HepG2 (cell line): ENCODE data around the gene DRAP1. TPM values are rescaled to one million over a fixed set of nuclear protein-coding genes. Genes with fewer than 3 reads are reported as not detected.

Source experiments
- EEA1 ChIP-seq: sonication (generic); formaldehyde crosslinking; IDR thresholded peaks from 2 replicates; pipeline ENCODE4 v1.5.1; 2020; ENCODE audit warnings: mild to moderate bottlenecking, missing genetic modification reagents, borderline replicate concordance
- GMEB1 ChIP-seq: sonication (generic); formaldehyde crosslinking; IDR thresholded peaks from 2 replicates; pipeline ENCODE4 v1.5.1; 2020; ENCODE audit warnings: missing genetic modification reagents, mild to moderate bottlenecking, borderline replicate concordance
- HNRNPH1 ChIP-seq: fragments of 200-400 bp; formaldehyde crosslinking; optimal IDR thresholded peaks from 2 replicates; pipeline ENCODE3; 2017; ENCODE audit warnings: mild to moderate bottlenecking, low read depth, low read length
- ISL2 ChIP-seq: sonication (generic); formaldehyde crosslinking; IDR thresholded peaks from 2 replicates; pipeline ENCODE4 v1.5.0; 2020; ENCODE audit warnings: missing genetic modification reagents
- KDM2A ChIP-seq: sonication (generic); formaldehyde crosslinking; IDR thresholded peaks from 2 replicates; pipeline ENCODE4 v1.4.0; 2020; ENCODE audit warnings: low read depth, missing genetic modification reagents, borderline replicate concordance
- KLF6 ChIP-seq: IDR thresholded peaks from 2 replicates; pipeline ENCODE4 v1.8.0; 2016; ENCODE audit warnings: missing biosample characterization, missing genetic modification reagents
- LCORL ChIP-seq, 2 experiments: fragments of 450-650 bp in 1 of 2; sonication (generic) in 1 of 2; formaldehyde crosslinking in 1 of 2; IDR thresholded peaks; 2 replicates each; pipeline versions ENCODE4 v1.5.0 to v1.6.1; 2017 to 2020; ENCODE audit warnings: antibody characterized with exemption in 1 of 2, missing genetic modification reagents in 1 of 2
- PHF5A ChIP-seq: IDR thresholded peaks from one replicate; pipeline ENCODE4 v1.6.1; 2018; ENCODE audit warnings: low read depth, missing genetic modification reagents; ENCODE audit not compliant: unreplicated experiment
- PPARG ChIP-seq: conservative IDR thresholded peaks from 2 replicates; pipeline ENCODE4 v1.6.1; 2016; ENCODE audit warnings: missing biosample characterization, missing genetic modification reagents
- RARG ChIP-seq: sonication (generic); formaldehyde crosslinking; IDR thresholded peaks from 2 replicates; pipeline ENCODE4 v1.4.0; 2020; ENCODE audit warnings: low read depth, mild to moderate bottlenecking, missing genetic modification reagents
- SRY ChIP-seq: sonication (generic); formaldehyde crosslinking; IDR thresholded peaks from 2 replicates; pipeline ENCODE4 v1.8.0; 2022; ENCODE audit warnings: mild to moderate bottlenecking, missing genetic modification reagents
- ZNF343 ChIP-seq: sonication (generic); formaldehyde crosslinking; IDR thresholded peaks from 2 replicates; pipeline ENCODE4 v1.4.0; 2020; ENCODE audit warnings: mild to moderate bottlenecking, missing genetic modification reagents
- ZNF414 ChIP-seq: sonication (generic); formaldehyde crosslinking; IDR thresholded peaks from 2 replicates; pipeline ENCODE4 v1.5.0; 2020; ENCODE audit warnings: missing genetic modification reagents
- polyA plus RNA-seq, 8 experiments: library from polyadenylated mRNA; depleted of rRNA in 3 of 8; stranded (reverse) in 7 of 8; unstranded in 1 of 8; fragments of >200 nt; fragmentation: Illumina TruSeq in 4 of 8; extraction: Trizol in 4 of 8; gene quantifications; 2 replicates each; pipeline versions ENCODE4 v1.2.1 to v1.2.3, GENCODE V29; 2011 to 2016; ENCODE audit warnings: low read depth in 4 of 8, missing spikeins in 1 of 8, mixed read lengths in 1 of 8; ENCODE audit not compliant: insufficient read depth in 1 of 8
- total RNA-seq, 5 experiments: library from RNA; depleted of rRNA; stranded (reverse); fragments of >200 nt; fragmentation: Illumina TruSeq; extraction: Trizol; gene quantifications; 2 replicates each; pipeline ENCODE4 v1.2.3, GENCODE V29; 2016; ENCODE audit warnings: low read depth in 1 of 5
- TF ChIP-seq, protein P1 (sequence below): sonication (generic); formaldehyde crosslinking; IDR thresholded peaks from 2 replicates; pipeline ENCODE4 v1.4.0; 2020; ENCODE audit warnings: mild to moderate bottlenecking, missing genetic modification reagents
- TF ChIP-seq, protein P2 (sequence below): sonication (generic); formaldehyde crosslinking; IDR thresholded peaks from 2 replicates; pipeline ENCODE4 v1.5.1; 2020; ENCODE audit warnings: missing genetic modification reagents, mild to moderate bottlenecking, borderline replicate concordance
- TF ChIP-seq, protein P3 (sequence below): sonication (generic); formaldehyde crosslinking; IDR thresholded peaks from 2 replicates; pipeline ENCODE4 v1.4.0; 2020; ENCODE audit warnings: missing genetic modification reagents, mild to moderate bottlenecking, borderline replicate concordance

The DRAP1 gene
- total and polyA plus RNA-seq, 2 of the 13 experiments (the other 11 are each of a cell fraction or from before 2014, with no cell fraction given), result 46.8 to 52.3 TPM

DNA sequence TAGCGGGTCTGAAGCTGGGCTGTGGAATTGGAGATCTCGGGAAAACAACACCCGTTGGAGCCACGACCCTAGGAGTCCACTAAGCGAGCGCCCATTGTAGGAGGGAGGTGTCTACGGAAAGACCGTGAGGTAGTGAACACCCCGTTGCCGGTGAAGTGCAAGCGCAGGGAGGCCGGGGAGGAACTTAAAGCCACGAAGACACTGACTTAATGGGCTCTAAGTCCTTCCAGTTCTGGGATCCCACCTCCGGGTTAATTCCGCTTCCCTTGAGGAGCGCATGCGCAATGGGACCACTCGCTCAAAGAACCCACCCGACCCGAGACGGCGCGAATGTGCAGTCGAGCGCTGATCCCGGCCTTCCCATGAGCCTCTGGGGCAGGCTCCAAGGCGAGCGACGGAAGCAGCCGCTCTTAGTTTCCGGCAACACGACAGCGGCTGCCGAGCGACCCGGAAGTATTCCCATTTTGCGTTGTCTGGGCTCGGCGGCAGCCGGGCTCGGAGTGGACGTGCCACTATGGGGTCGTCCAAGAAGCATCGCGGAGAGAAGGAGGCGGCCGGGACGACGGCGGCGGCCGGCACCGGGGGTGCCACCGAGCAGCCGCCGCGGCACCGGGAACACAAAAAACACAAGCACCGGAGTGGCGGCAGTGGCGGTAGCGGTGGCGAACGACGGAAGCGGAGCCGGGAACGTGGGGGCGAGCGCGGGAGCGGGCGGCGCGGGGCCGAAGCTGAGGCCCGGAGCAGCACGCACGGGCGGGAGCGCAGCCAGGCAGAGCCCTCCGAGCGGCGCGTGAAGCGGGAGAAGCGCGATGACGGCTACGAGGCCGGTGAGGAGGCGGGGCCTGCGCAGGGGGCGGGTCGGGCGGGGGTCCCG is 42.3 kb downstream of the DRAP1 start, which contains the start of gene SART1 (continued):
- TF ChIP-seq SRY (CRISPR knock-in tag), result peak; percentile 20; the same call in 1 of the 2 replicates
- TF ChIP-seq, protein P1, sequence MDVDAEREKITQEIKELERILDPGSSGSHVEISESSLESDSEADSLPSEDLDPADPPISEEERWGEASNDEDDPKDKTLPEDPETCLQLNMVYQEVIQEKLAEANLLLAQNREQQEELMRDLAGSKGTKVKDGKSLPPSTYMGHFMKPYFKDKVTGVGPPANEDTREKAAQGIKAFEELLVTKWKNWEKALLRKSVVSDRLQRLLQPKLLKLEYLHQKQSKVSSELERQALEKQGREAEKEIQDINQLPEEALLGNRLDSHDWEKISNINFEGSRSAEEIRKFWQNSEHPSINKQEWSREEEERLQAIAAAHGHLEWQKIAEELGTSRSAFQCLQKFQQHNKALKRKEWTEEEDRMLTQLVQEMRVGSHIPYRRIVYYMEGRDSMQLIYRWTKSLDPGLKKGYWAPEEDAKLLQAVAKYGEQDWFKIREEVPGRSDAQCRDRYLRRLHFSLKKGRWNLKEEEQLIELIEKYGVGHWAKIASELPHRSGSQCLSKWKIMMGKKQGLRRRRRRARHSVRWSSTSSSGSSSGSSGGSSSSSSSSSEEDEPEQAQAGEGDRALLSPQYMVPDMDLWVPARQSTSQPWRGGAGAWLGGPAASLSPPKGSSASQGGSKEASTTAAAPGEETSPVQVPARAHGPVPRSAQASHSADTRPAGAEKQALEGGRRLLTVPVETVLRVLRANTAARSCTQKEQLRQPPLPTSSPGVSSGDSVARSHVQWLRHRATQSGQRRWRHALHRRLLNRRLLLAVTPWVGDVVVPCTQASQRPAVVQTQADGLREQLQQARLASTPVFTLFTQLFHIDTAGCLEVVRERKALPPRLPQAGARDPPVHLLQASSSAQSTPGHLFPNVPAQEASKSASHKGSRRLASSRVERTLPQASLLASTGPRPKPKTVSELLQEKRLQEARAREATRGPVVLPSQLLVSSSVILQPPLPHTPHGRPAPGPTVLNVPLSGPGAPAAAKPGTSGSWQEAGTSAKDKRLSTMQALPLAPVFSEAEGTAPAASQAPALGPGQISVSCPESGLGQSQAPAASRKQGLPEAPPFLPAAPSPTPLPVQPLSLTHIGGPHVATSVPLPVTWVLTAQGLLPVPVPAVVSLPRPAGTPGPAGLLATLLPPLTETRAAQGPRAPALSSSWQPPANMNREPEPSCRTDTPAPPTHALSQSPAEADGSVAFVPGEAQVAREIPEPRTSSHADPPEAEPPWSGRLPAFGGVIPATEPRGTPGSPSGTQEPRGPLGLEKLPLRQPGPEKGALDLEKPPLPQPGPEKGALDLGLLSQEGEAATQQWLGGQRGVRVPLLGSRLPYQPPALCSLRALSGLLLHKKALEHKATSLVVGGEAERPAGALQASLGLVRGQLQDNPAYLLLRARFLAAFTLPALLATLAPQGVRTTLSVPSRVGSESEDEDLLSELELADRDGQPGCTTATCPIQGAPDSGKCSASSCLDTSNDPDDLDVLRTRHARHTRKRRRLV, result no peak
- no peak for TF ChIP-seq HNRNPH1
- TF ChIP-seq ZNF343 (CRISPR knock-in tag), result peak; percentile 76; the same call in 1 of the 2 replicates
- peak; percentile 77; the same call in 1 of the 2 replicates for TF ChIP-seq KLF6 (CRISPR knock-in tag)
- no peak; the same call in 1 of the 2 replicates for TF ChIP-seq ISL2 (CRISPR knock-in tag)
- TF ChIP-seq, protein P2, sequence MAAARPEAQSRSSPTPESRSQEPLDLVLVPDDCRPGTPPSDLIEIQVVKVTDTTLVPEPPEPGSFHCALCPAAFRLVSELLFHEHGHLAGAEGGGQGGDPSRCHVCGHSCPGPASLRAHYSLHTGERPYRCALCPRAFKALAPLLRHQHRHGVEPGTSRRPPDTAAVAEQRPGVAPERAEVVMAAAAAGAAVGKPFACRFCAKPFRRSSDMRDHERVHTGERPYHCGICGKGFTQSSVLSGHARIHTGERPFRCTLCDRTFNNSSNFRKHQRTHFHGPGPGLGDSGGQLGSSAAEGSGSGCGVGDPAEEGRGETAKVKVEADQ, result peak; percentile 85
- 0 out of 2 replicates have a peak, but pooled peaks have one; percentile 26 for TF ChIP-seq PPARG (CRISPR knock-in tag)
- TF ChIP-seq RARG (CRISPR knock-in tag), result no peak
- TF ChIP-seq LCORL (IDR thresholded peaks at IDR 0.05), result no peak
- peak; percentile 59; the same call in 1 of the 2 replicates for TF ChIP-seq LCORL (CRISPR knock-in tag; IDR thresholded peaks at IDR 0.05)
- TF ChIP-seq KDM2A (CRISPR knock-in tag), result peak; percentile 97
- TF ChIP-seq, protein P3, sequence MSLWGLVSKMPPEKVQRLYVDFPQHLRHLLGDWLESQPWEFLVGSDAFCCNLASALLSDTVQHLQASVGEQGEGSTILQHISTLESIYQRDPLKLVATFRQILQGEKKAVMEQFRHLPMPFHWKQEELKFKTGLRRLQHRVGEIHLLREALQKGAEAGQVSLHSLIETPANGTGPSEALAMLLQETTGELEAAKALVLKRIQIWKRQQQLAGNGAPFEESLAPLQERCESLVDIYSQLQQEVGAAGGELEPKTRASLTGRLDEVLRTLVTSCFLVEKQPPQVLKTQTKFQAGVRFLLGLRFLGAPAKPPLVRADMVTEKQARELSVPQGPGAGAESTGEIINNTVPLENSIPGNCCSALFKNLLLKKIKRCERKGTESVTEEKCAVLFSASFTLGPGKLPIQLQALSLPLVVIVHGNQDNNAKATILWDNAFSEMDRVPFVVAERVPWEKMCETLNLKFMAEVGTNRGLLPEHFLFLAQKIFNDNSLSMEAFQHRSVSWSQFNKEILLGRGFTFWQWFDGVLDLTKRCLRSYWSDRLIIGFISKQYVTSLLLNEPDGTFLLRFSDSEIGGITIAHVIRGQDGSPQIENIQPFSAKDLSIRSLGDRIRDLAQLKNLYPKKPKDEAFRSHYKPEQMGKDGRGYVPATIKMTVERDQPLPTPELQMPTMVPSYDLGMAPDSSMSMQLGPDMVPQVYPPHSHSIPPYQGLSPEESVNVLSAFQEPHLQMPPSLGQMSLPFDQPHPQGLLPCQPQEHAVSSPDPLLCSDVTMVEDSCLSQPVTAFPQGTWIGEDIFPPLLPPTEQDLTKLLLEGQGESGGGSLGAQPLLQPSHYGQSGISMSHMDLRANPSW (CRISPR knock-in tag), result no peak
- peak; percentile 90 for TF ChIP-seq GMEB1 (CRISPR knock-in tag)
- peak; percentile 69; the same call in 1 of the 2 replicates for TF ChIP-seq EEA1 (CRISPR knock-in tag)
- peak; percentile 80 for TF ChIP-seq PHF5A (CRISPR knock-in tag)
- TF ChIP-seq ZNF414 (CRISPR knock-in tag), result peak; percentile 84; the same call in 1 of the 2 replicates
